Stimulated activated naive CD4-positive, alpha-beta T cell treated with Interleukin-2 at 50 U/mL for 16 hours (primary cell): ENCODE data around the gene SUSD3.

Source experiments
- DNase-seq: peaks from one replicate; lab custom pipeline; 2025; lab: John Stamatoyannopoulos, UW

The SUSD3 gene

DNA sequence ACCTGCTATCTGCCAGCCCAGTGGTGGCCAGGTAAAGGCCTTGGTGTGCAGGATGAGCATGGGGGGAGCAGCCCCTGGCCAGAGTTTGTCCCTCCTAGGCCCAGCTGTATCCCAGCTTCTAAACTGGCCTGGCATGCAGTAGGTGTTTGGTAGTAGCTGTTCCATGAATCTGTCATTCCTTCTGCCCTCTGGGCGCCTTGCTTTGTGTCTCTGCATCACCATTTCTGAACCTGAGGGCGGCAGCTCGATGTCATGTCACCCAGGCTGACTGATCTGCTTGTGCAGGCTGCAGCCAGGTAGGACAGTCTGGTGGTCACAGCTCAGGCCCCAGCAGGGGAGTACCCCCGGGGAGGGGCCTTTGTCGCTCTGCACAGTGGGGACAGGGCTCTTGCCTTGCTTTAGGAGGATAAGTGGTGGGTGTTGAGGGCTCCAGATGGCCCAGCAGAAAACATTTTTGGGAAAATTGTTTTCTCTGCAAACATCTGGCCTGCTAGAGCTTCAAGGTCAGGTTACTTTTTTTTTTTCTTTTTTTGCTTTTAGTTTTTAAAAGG lies 4.6 kb upstream of the SUSD3 start:
- no peak for DNase-seq

- DNase-seq: no peak
Measured at GRCh38 chr9:93054758-93055704, 3.5 kb upstream of the SUSD3 start.

GRCh38 chr9:93057042-93057702 lies 1.3 kb upstream of the SUSD3 start:
- DNase-seq: no peak

- no peak for DNase-seq
Measured at GRCh38 chr9:93057703-93058354, 672 bp upstream of the SUSD3 start.

DNA sequence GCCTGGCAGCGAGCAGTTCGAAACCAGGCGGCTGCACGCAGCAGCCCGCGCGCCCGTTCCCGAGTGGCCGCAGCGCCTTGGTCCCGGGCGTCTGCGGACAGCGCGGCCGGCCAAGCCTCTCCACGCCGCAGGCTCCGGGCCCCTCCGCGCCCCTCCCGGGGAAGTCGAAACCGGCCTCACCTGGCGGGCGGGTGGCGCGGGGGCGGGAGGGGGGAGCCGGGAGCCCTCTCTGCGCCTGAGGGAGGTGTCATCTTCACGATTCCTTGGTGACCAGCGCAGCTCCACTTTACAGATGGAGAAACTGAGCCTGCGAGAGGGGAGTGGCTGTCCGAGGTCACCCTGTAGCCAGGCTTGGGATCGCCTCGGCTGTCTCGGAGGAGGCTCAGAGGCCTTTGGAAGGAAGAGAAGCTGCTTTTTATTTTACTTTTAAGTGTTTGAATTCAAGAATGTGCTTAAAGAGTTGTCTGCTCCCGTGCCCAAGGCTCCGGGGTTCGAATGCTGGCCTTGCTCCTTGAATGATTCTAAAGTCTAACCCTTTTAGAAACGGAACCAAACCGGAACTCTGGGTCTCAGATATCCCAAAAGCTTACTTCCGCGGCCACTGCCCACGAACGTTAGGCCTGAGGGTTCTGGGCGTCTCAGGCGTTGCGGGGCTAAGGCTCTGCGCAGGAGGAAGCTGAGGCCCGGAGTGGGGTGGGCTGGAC lies 662 bp downstream of the SUSD3 start:
- peak; percentile 28 for DNase-seq

DNA sequence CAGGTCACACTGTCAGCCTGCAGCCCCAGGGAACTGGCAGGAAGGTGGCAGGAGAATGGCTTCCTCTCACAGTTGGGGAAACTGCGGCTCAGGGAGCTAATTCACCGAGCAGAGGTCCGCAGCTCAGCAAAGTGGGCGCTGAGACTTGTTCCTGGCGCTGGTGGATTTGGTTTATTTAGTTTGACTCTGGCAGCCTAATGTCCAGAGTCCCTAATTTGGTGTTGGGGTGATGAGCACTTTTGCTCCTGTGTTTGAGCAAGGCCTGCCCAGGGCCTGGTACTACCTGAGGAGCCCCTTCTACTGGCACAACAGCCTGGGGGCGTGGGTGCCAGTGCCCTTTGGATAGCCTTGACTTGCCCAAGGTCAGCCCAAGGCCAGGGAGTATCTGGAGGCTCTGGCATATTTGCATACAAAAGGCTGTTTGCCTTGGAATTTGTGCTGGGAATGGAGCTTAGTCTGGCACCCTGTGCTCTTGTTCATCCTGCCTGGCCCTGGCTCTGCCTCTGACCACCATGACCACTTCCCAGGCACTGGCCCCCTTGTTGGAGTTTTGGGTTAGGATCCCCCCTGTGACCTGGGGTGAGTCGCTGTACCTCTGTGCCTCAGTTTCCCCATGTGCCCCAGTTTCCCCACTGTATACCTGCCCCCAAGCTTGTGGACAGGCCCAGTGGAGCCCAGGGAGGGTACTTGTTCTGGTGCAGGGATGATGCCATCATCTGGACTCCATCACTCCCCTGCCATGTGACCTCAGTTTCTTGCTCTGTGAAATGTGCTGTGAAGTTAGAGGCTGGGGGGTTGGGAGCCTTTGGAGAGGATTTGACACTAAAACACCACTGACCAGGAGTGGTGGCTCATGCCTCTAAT lies 1.4 kb downstream of the SUSD3 start:
- DNase-seq: no peak

DNA sequence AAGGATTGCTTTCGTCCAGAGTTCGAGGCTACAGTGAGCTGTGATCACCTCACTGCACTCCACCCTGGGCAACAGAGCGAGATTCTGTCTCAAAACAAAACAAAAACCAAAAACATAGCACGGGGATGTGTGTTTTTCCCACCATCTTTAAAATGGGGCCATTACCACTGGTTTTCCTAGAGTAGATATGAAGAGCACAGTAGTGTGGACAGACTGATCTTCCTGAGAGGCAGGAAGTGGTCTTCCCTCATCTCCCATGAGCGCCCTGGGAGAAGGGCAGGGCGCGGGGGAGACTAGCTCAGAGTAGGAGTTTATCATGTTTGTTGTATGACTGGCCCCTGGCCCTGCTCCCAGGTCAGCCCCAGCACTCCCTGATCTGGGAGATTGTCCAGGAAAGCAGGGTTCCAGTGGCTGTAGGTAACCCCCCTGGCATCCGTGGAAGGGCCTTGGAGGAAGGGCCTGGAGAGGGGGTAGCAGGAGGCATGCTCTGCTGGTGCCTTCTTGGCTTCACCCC lies 2.3 kb downstream of the SUSD3 start:
- peak; percentile 14 for DNase-seq

DNA sequence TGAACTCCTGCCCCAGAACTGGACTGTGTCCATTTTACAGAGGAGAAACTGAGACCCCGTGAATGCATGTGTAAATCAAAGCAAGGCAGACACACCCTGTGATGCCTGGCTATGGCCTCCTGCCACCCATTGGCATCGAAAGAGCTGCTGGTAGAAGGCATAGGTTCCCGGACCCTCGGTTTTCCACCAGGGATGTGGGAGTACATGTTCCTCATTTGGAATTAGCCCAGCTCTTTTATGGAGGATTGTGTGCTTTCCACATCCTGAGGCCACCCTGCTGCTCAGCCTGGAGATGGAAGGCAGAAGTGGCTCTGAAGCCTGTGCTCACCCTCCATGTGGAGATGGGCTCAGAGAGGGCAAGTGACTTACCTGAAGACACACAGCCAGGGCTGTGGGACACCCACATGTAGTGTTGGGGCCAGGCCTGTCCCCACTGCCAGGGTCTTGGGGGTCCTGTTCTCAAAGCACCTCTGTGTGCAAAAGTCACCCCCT lies 2.8 kb downstream of the SUSD3 start:
- no peak for DNase-seq

GRCh38 chr9:93061791-93062763 lies 3.6 kb downstream of the SUSD3 start:
- DNase-seq: no peak

- peak; percentile 88 for DNase-seq
Measured at GRCh38 chr9:93064392-93065134, 6.1 kb downstream of the SUSD3 start.

DNA sequence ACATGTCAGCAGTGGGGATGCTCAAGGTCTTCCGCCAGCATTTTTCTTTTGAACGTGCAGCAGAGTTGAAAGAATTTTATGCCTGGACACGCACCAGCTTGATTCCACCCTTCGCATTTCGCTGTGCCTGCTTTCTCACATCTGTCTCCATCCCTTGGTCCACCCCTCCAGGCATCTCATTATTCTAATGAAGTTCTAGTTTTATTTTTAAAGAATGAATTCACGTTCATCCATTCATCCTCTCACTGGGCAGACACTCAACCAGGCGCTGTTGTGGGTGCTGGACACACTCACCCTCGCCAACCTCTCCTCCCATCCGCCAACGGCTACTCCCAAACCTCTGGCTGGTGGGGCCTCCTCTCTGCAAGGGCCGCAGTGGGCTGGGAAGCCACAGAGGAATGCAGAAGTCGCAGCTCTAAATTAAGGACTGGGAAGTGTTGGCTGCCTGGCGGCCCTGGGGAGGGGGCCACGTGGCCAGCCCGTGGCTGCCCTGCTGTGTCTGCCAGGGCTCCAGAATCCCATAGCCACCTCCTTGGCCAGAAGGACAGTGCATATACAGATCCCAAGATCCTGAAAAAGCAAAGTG lies 6.7 kb downstream of the SUSD3 start:
- DNase-seq: no peak

DNA sequence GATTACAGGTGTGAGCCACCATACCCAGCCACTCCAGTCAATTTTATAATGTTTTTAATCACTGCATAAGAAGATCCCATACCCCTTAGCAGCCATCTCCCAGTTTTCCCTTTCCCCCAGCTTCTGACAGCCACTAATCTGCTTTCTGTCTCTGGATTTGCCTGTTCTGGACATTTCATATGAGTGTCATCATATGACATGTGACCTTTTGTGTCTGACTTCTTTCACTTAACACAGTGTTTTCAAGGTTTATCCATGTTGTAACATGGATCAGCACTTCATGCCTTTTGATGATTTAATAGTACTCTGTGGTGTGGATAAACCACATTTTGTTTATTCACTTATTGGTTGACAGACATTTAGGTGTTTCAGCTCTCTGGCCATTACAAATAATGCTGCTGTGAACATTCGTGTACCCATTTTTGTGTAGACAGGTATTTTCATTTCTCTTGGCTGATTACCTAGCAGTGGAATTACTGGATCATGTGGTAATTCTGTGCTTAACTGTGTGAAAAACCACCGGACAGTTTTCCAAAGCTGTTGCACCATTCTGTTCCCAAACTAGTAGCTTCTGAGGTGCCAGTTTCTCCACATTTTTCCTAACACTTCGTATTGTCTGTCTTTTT lies 8.6 kb downstream of the SUSD3 start:
- DNase-seq: no peak

- no peak for DNase-seq
Measured at GRCh38 chr9:93068956-93069355, 10.5 kb downstream of the SUSD3 start.

DNA sequence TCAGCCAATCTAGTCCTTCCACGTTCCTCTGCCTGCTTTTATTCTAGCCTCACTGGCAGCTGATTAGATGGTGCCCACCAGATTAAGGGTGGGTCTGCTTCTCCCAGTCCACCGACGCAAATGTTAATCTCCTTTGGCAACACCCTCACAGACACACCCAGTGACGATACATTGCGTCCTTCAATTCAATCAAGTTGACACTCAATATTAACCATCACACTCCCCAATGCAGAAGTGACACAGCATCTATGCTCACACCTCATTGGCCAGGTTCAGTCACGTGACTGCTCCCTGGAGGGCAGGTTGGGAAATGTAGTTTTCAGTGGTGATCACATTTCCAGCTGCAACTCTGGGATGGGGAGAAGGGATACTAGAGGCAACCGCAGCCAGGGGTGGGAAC lies 13.0 kb downstream of the SUSD3 start:
- DNase-seq: no peak

DNA sequence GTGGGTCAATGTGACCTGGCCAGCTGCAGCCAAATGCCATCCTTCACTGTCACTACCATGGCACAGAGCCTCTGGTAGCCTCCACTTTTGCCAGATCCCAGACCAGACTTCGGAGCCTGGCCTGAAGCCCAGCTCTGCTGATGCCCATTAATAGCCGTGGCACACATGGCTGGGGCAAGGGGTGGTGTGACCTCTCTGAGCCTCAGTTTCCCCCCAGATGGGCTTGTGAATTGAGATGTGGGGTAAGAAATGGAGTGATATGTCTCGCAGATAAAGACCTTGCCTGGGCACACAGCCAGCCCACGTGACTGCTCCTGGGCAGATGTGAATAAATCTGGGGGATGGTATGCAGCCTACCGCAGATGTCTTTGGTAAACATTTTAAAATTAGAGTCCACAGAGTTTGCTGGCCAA lies 13.9 kb downstream of the SUSD3 start:
- no peak for DNase-seq

GRCh38 chr9:93076101-93076791 lies 17.7 kb downstream of the SUSD3 start:
- no peak for DNase-seq

- DNase-seq: no peak
Measured at GRCh38 chr9:93076792-93077128, 18.3 kb downstream of the SUSD3 start.
